GM21723 (cell line): ENCODE data around the gene NFIB.

ENCODE experiments used
- ATAC-seq: cut with Tn5 transposase; IDR thresholded peaks from one replicate; pipeline ENCODE4 v1.9.1; 2021; ENCODE audit warnings: mild to moderate bottlenecking, moderate library complexity; ENCODE audit not compliant: unreplicated experiment

The NFIB gene

GRCh38 chr9:14158916-14159315 is 155.0 kb downstream of the NFIB start:
- ATAC-seq: no peak

DNA sequence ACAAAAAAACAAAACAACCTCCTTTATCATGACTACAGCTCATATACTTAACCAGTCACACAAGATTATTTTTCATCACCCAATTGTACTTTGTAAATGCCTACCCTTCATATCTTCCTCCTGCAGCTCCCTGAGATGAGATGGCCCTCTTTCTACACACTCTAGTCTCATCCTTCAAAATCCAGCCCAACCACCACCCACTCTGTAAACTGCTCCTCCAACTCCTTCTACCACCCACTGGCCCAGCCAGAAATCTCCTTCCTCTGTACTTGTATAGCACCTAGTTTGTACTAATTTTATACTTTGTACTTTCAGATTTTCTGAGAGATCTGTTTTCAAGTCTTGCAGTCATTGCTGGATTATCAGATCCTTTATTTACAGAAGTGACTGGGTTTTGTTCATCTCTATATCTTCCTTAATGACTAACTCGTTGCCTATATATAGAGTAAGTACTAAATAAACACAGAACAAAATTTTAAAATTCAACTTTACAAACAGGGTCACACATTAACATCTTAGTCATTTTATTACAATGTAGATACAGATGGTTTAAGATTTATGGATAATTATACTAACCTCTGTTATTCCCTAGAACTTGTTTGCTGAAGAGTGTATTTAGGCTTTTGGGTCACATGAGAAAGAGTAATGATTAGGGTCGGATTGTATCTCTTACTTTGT is 155.7 kb downstream of the NFIB start:
- ATAC-seq: no peak

- no peak for ATAC-seq
Measured at GRCh38 chr9:14157191-14157590, 156.8 kb downstream of the NFIB start.

DNA sequence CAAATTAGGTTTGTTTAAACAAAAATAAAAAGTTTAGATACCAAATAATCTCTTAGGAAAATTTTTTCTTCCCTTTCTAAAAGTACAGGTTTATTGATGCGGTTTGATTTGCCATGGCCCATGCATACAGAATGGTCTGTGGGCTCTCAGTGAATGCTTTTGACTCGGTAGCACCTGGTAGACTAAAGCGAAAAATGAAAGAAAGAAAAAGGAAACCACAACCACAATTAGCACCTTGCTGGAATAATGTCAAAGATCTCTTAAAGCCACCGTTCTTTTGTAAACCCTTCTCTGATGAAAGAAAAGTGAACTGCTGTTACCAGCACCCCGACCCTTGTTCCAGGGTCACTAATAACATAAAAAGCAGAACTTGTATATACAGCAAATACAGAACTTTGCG is 157.9 kb downstream of the NFIB start:
- peak; percentile 97 for ATAC-seq

GRCh38 chr9:14155237-14155636 is 158.7 kb downstream of the NFIB start:
- no peak for ATAC-seq

- no peak for ATAC-seq
Measured at GRCh38 chr9:14153310-14153720, 160.6 kb downstream of the NFIB start.

DNA sequence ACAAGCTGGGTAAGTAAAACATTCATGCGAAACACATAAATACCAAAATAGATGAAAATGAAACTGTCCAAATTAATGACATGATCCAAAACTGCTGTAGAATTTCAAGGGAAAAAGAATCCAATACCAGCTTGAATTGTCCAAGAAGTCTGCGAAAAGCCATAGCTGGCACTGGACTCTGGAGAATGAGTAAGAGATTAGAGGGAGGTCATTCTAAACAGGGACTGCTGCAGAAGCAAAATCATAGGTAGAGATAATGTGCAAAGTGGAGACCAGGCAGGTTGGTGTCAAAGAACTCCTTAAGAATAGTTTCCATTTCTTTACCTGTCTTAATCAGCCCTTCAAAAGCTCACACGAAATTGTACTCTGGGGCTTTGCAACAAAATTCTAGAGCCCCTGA is 162.5 kb downstream of the NFIB start:
- ATAC-seq: no peak

- no peak for ATAC-seq
Measured at GRCh38 chr9:14148501-14149103, 165.3 kb downstream of the NFIB start.

DNA sequence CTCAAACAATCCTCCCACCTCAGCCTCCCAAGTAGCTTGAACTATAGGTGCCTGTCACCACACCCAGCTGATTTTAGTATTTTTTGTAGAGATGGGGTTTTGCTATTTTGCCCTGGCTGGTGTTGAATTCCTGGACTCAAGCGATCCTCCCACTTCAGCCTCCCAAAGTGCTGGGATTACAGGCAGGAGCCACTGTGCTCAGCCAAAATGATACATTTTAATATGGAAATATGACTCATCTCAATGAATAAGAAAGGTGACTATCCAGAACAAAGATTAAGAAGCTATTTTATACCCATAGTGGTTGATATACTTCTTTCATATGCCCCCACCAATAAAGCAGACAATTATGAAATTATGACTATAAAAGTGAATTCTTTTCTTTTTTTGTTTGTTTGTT is 166.2 kb downstream of the NFIB start:
- ATAC-seq: no peak

- no peak for ATAC-seq
Measured at GRCh38 chr9:14146201-14146874, 167.6 kb downstream of the NFIB start.

DNA sequence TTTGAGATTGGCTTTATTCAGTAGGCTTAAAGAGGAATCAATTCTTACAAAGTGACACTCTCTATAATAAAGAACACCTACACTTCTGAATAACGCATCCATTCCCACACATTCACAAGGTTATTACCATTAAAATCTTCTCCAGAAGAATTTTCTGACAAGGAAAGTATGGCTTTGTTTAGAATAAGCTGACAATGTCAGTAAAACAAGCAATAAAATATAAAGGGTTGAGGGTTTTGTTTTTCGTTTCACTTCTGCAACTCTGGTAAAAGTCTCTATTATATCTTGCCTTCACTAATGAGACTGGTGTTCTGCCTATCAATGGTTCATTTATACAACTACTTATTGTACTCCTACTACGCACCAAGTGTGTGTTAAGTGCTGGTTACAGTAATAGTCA is 169.7 kb downstream of the NFIB start:
- ATAC-seq: no peak

DNA sequence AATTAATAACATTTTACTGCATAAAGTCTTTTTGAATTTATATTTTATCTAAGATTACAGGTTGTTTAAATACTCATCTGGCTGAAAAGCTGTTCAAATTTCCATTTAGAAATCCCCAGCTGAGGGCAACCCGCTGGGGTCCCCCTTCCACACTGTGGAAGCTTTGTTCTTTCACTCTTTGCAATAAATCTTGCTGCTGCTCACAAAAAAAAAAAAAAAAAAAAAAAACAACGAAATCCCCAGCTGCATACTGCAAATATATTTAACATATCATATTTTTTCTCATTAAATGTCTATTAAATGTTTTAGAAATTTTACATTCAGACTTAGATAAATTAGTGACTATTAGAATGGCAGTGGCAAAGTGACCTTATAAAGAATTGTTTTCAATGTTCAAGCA is 172.2 kb downstream of the NFIB start:
- no peak for ATAC-seq

- ATAC-seq: no peak
Measured at GRCh38 chr9:14140096-14140697, 173.7 kb downstream of the NFIB start.

- ATAC-seq: no peak
Measured at GRCh38 chr9:14139287-14139686, 174.7 kb downstream of the NFIB start.

DNA sequence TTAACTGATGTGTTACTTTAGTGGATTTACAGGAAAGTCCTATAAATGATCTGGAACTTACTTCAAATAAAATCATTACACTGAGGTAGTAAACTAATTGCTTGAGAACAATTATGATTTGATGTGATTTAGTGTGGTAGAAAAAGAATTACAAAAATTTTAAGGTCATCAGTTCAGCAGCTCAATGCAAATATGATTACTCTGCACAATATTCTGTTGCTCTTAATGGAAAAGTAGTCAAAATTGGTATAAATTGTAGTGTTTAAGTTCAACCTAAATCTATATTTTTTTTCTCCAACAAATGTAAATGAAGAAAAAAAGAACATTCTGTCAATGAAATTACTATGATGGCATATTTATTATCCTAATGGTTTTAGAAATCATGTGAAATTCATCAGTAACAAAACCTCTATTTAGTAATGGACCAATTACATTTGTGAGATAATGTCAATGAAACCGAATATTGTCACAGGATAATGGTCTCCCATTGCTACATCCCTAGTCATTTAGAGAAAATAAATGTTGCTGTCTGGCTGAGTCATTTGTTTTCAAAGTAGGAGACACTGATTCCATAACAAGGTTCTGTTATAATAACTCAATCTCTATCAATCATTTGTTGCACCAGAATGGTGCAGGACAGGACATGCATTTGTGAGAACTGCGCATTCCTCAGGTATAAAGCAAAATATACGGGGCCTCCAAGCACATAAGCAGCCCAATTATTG is 177.1 kb downstream of the NFIB start:
- no peak for ATAC-seq

DNA sequence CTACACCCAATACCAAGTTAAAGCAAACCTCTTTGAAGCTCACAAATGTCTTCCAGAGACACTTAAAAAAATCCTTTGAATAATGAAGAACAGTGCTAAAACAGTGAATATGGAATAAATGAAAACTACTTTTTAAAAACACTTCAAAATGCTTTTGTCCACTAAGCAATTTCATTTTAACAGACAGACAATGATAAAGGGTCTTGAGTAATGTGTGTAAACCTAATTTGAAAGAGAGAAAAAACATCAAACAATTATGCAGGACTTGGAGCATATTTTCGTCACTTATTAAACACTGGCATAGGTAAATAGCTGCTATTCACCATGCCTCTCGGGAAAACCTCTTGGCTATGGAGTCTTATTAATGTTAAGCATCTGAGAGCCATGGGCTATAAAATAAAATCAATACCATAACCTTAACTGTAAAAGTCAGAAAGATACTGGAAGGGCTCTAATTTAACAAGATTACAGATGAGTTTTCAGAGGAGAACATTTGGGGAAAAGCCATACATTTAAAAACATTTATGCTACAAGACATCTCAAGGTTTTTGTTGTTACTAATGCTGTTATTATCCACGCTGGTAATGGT is 177.8 kb downstream of the NFIB start:
- ATAC-seq: no peak

DNA sequence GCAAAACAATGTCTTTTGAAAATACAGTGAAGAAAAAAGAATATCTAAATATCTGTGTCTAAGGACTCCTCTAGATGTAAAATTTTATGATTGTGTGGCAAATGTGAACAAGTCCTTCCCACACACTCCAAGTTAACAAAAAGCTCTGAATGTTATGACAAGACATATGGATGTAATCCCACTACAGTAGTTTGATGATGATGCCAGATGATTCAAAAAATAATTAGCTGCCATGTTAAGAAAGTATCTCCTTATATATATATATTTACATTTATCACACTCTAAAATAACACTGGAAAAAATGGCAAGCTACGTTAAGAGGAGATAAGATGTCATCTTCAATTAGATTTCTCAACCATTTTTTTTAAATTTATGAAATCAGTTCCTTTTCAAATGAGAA is 178.5 kb downstream of the NFIB start:
- ATAC-seq: no peak

GRCh38 chr9:14133394-14133793 is 180.5 kb downstream of the NFIB start:
- ATAC-seq: no peak

GRCh38 chr9:14132775-14133174 is 181.2 kb downstream of the NFIB start:
- no peak for ATAC-seq

- no peak for ATAC-seq
Measured at GRCh38 chr9:14131356-14132088, 182.4 kb downstream of the NFIB start.
